IgD-negative memory B cell (primary cell): ENCODE results near the gene FAM78A. TPM values are rescaled to one million over a fixed set of nuclear protein-coding genes. Genes with fewer than 3 reads are reported as not detected.
"Not testable (repeated sequence)": the region's sequence is repeated elsewhere in the genome, so short reads cannot be mapped to it uniquely, and the experiment has no call there.

Experiments used
- H3K27ac Mint-ChIP-seq, 3 donors: one replicate each; pipeline ENCODE4 v1.8.0; 2020 to 2022; ENCODE audit warnings: mild to moderate bottlenecking in 3 of 3, mixed read lengths in 3 of 3, moderate library complexity in 1 of 3
- H3K27me3 Mint-ChIP-seq: one replicate; pipeline ENCODE4 v1.8.0; 2021; ENCODE audit warnings: mixed read lengths
- H3K36me3 Mint-ChIP-seq: one replicate; pipeline ENCODE4 v1.8.0; 2020; ENCODE audit warnings: mild to moderate bottlenecking, mixed read lengths
- H3K4me1 Mint-ChIP-seq, 3 donors: one replicate each; pipeline ENCODE4 v1.8.0; 2020 to 2022; ENCODE audit warnings: mixed read lengths in 3 of 3, mild to moderate bottlenecking in 1 of 3
- H3K4me3 Mint-ChIP-seq, 4 donors: one replicate each; pipeline ENCODE4 v1.8.0; 2020 to 2022; ENCODE audit warnings: mild to moderate bottlenecking in 4 of 4, mixed read lengths in 4 of 4, moderate library complexity in 3 of 4
- H3K9me3 Mint-ChIP-seq, 3 donors: one replicate each; pipeline ENCODE4 v1.8.0; 2020 to 2021; ENCODE audit warnings: mixed read lengths in 3 of 3, mild to moderate bottlenecking in 1 of 3
- polyA plus RNA-seq: library from polyadenylated mRNA; unstranded; fragments of 300-500 nt; fragmentation: Illumina TruSeq; gene quantifications from one replicate; pipeline ENCODE4 v1.2.3, GENCODE V29; 2021

FAM78A gene
- polyA plus RNA-seq, 1 donor from 2014 or later: 18.3 TPM

GRCh38 chr9:131255676-131256197 lies 20.6 kb downstream of the FAM78A start:
- no peaks in the 10 kb centered on the region for H3K9me3 Mint-ChIP-seq
- H3K27ac Mint-ChIP-seq: peak overlapping the region; percentile 90 to 99 (median 97)
- H3K27me3 Mint-ChIP-seq: no peaks in the 10 kb centered on the region
- peak overlapping the region; percentile 85 to 95 (median 92) for H3K4me3 Mint-ChIP-seq
- no peaks in the 10 kb centered on the region for H3K36me3 Mint-ChIP-seq
- H3K4me1 Mint-ChIP-seq: peaks cover 22 to 28% (median 25%) of the 10 kb centered on the region in 3 donors

GRCh38 chr9:131254626-131255025 lies 21.7 kb downstream of the FAM78A start:
- H3K4me1 Mint-ChIP-seq: peaks cover 22 to 28% (median 25%) of the 10 kb centered on the region in 3 donors
- peak overlapping the region in 2 of 4 donors; percentile 85 to 95 for H3K4me3 Mint-ChIP-seq
- no peaks in the 10 kb centered on the region for H3K27me3 Mint-ChIP-seq
- H3K27ac Mint-ChIP-seq: peak overlapping the region; percentile 90 to 97 (median 93)
- no peaks in the 10 kb centered on the region for H3K36me3 Mint-ChIP-seq
- H3K9me3 Mint-ChIP-seq: no peaks in the 10 kb centered on the region

- peak overlapping the region; percentile 50 to 89 (median 86) for H3K4me3 Mint-ChIP-seq
- H3K36me3 Mint-ChIP-seq: no peaks in the 10 kb centered on the region
- H3K9me3 Mint-ChIP-seq: no peaks in the 10 kb centered on the region
- no peaks in the 10 kb centered on the region for H3K27me3 Mint-ChIP-seq
- peak overlapping the region; percentile 90 to 97 (median 93) for H3K27ac Mint-ChIP-seq
- peaks cover 25 to 28% (median 25%) of the 10 kb centered on the region in 3 donors for H3K4me1 Mint-ChIP-seq
Measured at GRCh38 chr9:131253891-131254491, 22.3 kb downstream of the FAM78A start.

- Mint-ChIP-seq H3K4me3 (peak overlapping the region in 3 of 4 donors; percentile 23 to 76 (median 55)), H3K36me3 (no peaks in the 10 kb centered on the region), H3K27ac (peak overlapping the region in 2 of 3 donors; percentile 45 to 85), H3K4me1 (peaks cover 23 to 28% (median 26%) of the 10 kb centered on the region in 3 donors), H3K27me3 (no peaks in the 10 kb centered on the region), H3K9me3 (no peaks in the 10 kb centered on the region)
Measured at GRCh38 chr9:131252120-131252519, 24.2 kb downstream of the FAM78A start.

GRCh38 chr9:131246618-131247017 lies 29.7 kb downstream of the FAM78A start:
- Mint-ChIP-seq H3K27me3 (no peaks in the 10 kb centered on the region), H3K9me3 (peaks cover 0 to 4% (median 0%) of the 10 kb centered on the region in 3 donors), H3K4me3 (no peak overlapping the region), H3K36me3 (no peaks in the 10 kb centered on the region), H3K4me1 (peaks cover 0 to 4% (median 3%) of the 10 kb centered on the region in 3 donors), H3K27ac (no peak overlapping the region)

GRCh38 chr9:131244331-131244730 lies 32.0 kb downstream of the FAM78A start:
- not testable (repeated sequence) for H3K4me1 Mint-ChIP-seq, H3K27ac Mint-ChIP-seq, H3K4me3 Mint-ChIP-seq, H3K27me3 Mint-ChIP-seq, H3K9me3 Mint-ChIP-seq, H3K36me3 Mint-ChIP-seq

GRCh38 chr9:131240047-131240921 lies 36.0 kb downstream of the FAM78A start:
- Mint-ChIP-seq H3K4me3 (peak overlapping the region in 1 of 4 donors; percentile 43), H3K36me3 (no peaks in the 10 kb centered on the region), H3K9me3 (peaks cover 0 to 4% (median 0%) of the 10 kb centered on the region in 3 donors), H3K27ac (no peak overlapping the region), H3K27me3 (peaks cover 1% of the 10 kb centered on the region), H3K4me1 (peaks cover 6 to 10% (median 9%) of the 10 kb centered on the region in 3 donors)

- peaks cover 1% of the 10 kb centered on the region for H3K27me3 Mint-ChIP-seq
- H3K4me1 Mint-ChIP-seq: peaks cover 6 to 10% (median 9%) of the 10 kb centered on the region in 3 donors
- no peaks in the 10 kb centered on the region for H3K36me3 Mint-ChIP-seq
- H3K4me3 Mint-ChIP-seq: peak overlapping the region in 1 of 4 donors; percentile 83
- peak overlapping the region in 1 of 3 donors; percentile 65 for H3K27ac Mint-ChIP-seq
- peaks cover 0 to 4% (median 0%) of the 10 kb centered on the region in 3 donors for H3K9me3 Mint-ChIP-seq
Measured at GRCh38 chr9:131239161-131239975, 36.9 kb downstream of the FAM78A start.

- H3K4me1 Mint-ChIP-seq: peaks cover 6 to 10% (median 9%) of the 10 kb centered on the region in 3 donors
- H3K27ac Mint-ChIP-seq: peak overlapping the region; percentile 65 to 96 (median 91)
- peaks cover 0 to 4% (median 0%) of the 10 kb centered on the region in 3 donors for H3K9me3 Mint-ChIP-seq
- peak overlapping the region; percentile 4 to 95 (median 84) for H3K4me3 Mint-ChIP-seq
- H3K36me3 Mint-ChIP-seq: no peaks in the 10 kb centered on the region
- H3K27me3 Mint-ChIP-seq: peaks cover 1% of the 10 kb centered on the region
Measured at GRCh38 chr9:131238402-131239021, 37.8 kb downstream of the FAM78A start.

- Mint-ChIP-seq H3K4me3 (peak overlapping the region; percentile 4 to 95 (median 84)), H3K36me3 (no peaks in the 10 kb centered on the region), H3K4me1 (peaks cover 6 to 11% (median 9%) of the 10 kb centered on the region in 3 donors), H3K9me3 (peaks cover 0 to 2% (median 0%) of the 10 kb centered on the region in 3 donors), H3K27me3 (peaks cover 1% of the 10 kb centered on the region), H3K27ac (peak overlapping the region; percentile 26 to 96 (median 91))
Measured at GRCh38 chr9:131237931-131238401, 38.3 kb downstream of the FAM78A start.

GRCh38 chr9:131237291-131237690 lies 39.0 kb downstream of the FAM78A start:
- H3K9me3 Mint-ChIP-seq: no peaks in the 10 kb centered on the region
- H3K27ac Mint-ChIP-seq: peak overlapping the region in 1 of 3 donors; percentile 96
- H3K36me3 Mint-ChIP-seq: peaks cover under 1% of the 10 kb centered on the region
- peaks cover 1% of the 10 kb centered on the region for H3K27me3 Mint-ChIP-seq
- peaks cover 6 to 11% (median 9%) of the 10 kb centered on the region in 3 donors for H3K4me1 Mint-ChIP-seq
- peak overlapping the region in 2 of 4 donors; percentile 94 to 95 for H3K4me3 Mint-ChIP-seq

GRCh38 chr9:131236761-131237160 lies 39.5 kb downstream of the FAM78A start:
- H3K27ac Mint-ChIP-seq: peak overlapping the region in 2 of 3 donors; percentile 46 to 96
- H3K36me3 Mint-ChIP-seq: peaks cover 1% of the 10 kb centered on the region
- H3K9me3 Mint-ChIP-seq: no peaks in the 10 kb centered on the region
- H3K4me3 Mint-ChIP-seq: no peak overlapping the region
- H3K4me1 Mint-ChIP-seq: peaks cover 6 to 11% (median 9%) of the 10 kb centered on the region in 3 donors
- H3K27me3 Mint-ChIP-seq: peaks cover 1% of the 10 kb centered on the region

- Mint-ChIP-seq H3K27me3 (no peaks in the 10 kb centered on the region), H3K4me1 (peaks cover 6 to 11% (median 9%) of the 10 kb centered on the region in 3 donors), H3K9me3 (no peaks in the 10 kb centered on the region), H3K4me3 (no peak overlapping the region), H3K36me3 (peaks cover 1% of the 10 kb centered on the region), H3K27ac (no peak overlapping the region)
Measured at GRCh38 chr9:131236161-131236560, 40.1 kb downstream of the FAM78A start.

GRCh38 chr9:131235480-131235851 lies 40.8 kb downstream of the FAM78A start:
- peaks cover 1% of the 10 kb centered on the region for H3K36me3 Mint-ChIP-seq
- no peak overlapping the region for H3K27ac Mint-ChIP-seq
- peak overlapping the region in 1 of 4 donors; percentile 41 for H3K4me3 Mint-ChIP-seq
- no peaks in the 10 kb centered on the region for H3K27me3 Mint-ChIP-seq
- peaks cover 6 to 11% (median 9%) of the 10 kb centered on the region in 3 donors for H3K4me1 Mint-ChIP-seq
- H3K9me3 Mint-ChIP-seq: no peaks in the 10 kb centered on the region
